Activated B cell treated with CpG ODN at 0.5 μM for 24 hours (primary cell): ENCODE results near the gene ATP11A. TPM values are rescaled to one million over a fixed set of nuclear protein-coding genes. Genes with fewer than 3 reads are reported as not detected.

Source experiments
- ATAC-seq: fragments of 200-7000 bp; cut with Tn5 transposase; one replicate; pipeline ENCODE4 v1.10.0; 2021; ENCODE audit warnings: low read depth, mild to moderate bottlenecking, moderate library complexity
- CTCF ChIA-PET: fragments of 350-600 bp; sonication (Branson Sonifier 250); formaldehyde crosslinking; loops from one replicate; lab custom pipeline; 2021; ENCODE audit warnings: antibody characterized with exemption; lab: Charles Lee
- POLR2A ChIA-PET: fragments of 350-600 bp; sonication (Branson Sonifier 250); formaldehyde crosslinking; loops from one replicate; lab custom pipeline; 2021; ENCODE audit warnings: antibody characterized with exemption; lab: Charles Lee
- DNase-seq: peaks from one replicate; pipeline ENCODE4 v3.0.0; 2022
- H3K27ac Mint-ChIP-seq: one replicate; pipeline ENCODE4 v1.8.0; 2020; ENCODE audit warnings: mixed read lengths
- H3K27me3 Mint-ChIP-seq: one replicate; pipeline ENCODE4 v1.8.0; 2021; ENCODE audit warnings: mixed read lengths
- H3K36me3 Mint-ChIP-seq: one replicate; pipeline ENCODE4 v1.8.0; 2021; ENCODE audit warnings: low read depth, mixed read lengths
- H3K4me1 Mint-ChIP-seq: one replicate; pipeline ENCODE4 v1.8.0; 2021; ENCODE audit warnings: mixed read lengths
- H3K4me3 Mint-ChIP-seq: one replicate; pipeline ENCODE4 v1.8.0; 2020; ENCODE audit warnings: mild to moderate bottlenecking, mixed read lengths
- H3K9me3 Mint-ChIP-seq: one replicate; pipeline ENCODE4 v1.8.0; 2020; ENCODE audit warnings: mixed read lengths
- intact Hi-C: fragments of 100-400 bp; cut with micrococcal nuclease; formaldehyde crosslinking; loops from one replicate; pipeline ENCODE4 v1.15.1; 2024
- total RNA-seq: library from RNA; stranded (reverse); gene quantifications from 2 replicates; pipeline ENCODE4 v1.2.3, GENCODE V29; 2022
- TF ChIP-seq, protein P1 (sequence below): fragments of 200-600 bp; IDR thresholded peaks from one replicate; pipeline ENCODE4 v1.8.0; 2022; ENCODE audit warnings: antibody characterized with exemption, mild to moderate bottlenecking

Gene ATP11A
- total RNA-seq, 1 donor from 2014 or later = 49.6 TPM

DNA sequence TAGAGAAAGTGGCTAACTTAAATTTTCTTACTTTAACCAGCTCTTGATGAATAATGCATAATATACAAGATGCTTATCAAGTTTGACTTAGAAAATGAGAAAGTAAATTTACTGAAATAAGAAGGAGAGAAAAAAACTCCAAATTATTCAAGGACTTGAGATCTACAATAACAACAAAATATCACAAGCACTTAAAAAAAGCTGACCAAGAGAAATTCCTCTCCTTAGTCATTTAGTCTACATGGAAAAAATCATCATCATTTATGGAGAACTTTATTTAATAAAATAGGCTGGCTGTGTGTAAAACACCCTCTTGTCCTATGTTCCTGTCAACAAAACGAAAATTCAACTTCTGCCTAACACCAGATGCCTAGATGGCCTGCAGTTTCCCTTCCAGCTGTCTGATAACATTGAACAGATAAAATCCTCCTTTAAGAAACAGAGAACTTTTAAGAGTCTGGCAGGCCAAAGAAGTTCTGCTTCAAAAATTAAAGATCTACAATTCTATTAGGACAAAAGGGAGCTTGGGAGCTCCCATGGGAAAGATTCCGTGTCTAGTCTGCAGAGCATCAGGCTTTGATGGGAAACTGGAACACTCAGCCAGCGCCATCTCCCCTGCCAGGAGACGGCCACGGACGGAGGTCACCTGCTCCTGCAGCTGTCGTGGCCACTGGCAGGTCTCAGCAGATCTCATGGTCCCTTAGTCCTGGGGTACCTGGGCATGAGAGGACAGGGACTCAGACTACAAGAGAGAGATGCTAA lies 37.9 kb upstream of the ATP11A start:
- no peak overlapping the region for H3K4me3 Mint-ChIP-seq
- H3K27me3 Mint-ChIP-seq = peaks cover 2% of the 10 kb centered on the region
- H3K9me3 Mint-ChIP-seq = no peaks in the 10 kb centered on the region
- H3K36me3 Mint-ChIP-seq = no peaks in the 10 kb centered on the region
- POLR2A ChIA-PET = no interaction called here
- CTCF ChIA-PET = interaction anchor here (0.7 to 0.8 kb wide), 2 partner anchors 11 to 13 kb away, joined by 3 read pairs; no protein-coding TSS in a partner anchor
- no peak overlapping the region for H3K27ac Mint-ChIP-seq
- DNase-seq (no peak), ATAC-seq (no peak)
- TF ChIP-seq, protein P1, sequence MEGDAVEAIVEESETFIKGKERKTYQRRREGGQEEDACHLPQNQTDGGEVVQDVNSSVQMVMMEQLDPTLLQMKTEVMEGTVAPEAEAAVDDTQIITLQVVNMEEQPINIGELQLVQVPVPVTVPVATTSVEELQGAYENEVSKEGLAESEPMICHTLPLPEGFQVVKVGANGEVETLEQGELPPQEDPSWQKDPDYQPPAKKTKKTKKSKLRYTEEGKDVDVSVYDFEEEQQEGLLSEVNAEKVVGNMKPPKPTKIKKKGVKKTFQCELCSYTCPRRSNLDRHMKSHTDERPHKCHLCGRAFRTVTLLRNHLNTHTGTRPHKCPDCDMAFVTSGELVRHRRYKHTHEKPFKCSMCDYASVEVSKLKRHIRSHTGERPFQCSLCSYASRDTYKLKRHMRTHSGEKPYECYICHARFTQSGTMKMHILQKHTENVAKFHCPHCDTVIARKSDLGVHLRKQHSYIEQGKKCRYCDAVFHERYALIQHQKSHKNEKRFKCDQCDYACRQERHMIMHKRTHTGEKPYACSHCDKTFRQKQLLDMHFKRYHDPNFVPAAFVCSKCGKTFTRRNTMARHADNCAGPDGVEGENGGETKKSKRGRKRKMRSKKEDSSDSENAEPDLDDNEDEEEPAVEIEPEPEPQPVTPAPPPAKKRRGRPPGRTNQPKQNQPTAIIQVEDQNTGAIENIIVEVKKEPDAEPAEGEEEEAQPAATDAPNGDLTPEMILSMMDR = no peak
- no peaks in the 10 kb centered on the region for H3K4me1 Mint-ChIP-seq
- intact Hi-C loops = no loop called here

DNA sequence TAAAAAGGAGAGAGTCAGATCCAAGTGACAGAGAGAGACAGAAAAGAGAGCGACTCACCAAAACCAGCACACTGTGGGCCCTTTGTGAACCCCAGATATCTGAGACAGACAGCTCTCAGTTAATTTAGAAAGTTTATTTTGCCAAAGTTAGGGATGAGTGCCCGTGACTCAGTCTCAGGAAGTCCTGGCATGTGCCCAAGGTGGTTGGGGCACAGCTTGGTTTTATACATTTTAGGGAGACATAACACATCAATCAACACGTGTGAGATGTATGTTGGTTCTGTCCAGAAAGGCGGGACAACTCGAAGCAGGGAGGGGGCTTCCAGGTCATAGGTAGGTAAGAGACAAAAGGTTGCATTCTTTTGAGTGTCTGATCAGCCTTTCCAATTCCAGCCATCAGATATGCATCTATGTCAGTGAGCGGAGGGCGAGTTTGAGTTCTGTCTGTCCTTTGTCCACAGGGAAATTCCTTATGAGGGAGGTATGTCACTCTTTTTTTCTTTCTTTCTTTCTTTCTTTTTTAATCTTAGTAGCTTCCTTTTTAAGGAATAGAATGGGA lies 37.2 kb upstream of the ATP11A start:
- H3K27me3 Mint-ChIP-seq = peaks cover 2% of the 10 kb centered on the region
- intact Hi-C loops = no loop called here
- POLR2A ChIA-PET = no interaction called here
- CTCF ChIA-PET = no interaction called here
- H3K36me3 Mint-ChIP-seq = no peaks in the 10 kb centered on the region
- ATAC-seq (no peak), DNase-seq (no peak)
- H3K4me1 Mint-ChIP-seq = no peaks in the 10 kb centered on the region
- TF ChIP-seq, protein P1 = no peak
- H3K27ac Mint-ChIP-seq = no peak overlapping the region
- no peak overlapping the region for H3K4me3 Mint-ChIP-seq
- H3K9me3 Mint-ChIP-seq = no peaks in the 10 kb centered on the region

DNA sequence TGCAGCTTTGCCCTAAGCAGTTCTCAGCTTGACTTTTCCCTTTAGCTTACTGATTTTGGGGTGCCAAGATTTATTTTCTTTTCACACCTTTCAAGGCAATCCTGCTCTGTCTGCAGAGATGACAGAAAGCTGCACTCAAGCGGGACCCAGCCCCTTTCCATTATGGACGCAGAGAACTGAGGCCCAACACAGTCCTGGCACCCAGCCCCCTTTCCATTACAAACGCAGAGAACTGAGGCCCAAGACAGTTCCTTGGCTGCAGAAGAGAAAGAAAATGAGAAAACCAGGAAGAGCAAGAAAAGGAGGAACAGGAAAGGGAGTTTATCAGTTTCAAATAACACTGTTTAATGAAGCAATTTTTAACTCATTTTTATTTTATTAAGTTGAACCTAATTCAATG lies 36.8 kb upstream of the ATP11A start:
- peaks cover 2% of the 10 kb centered on the region for H3K27me3 Mint-ChIP-seq
- no peaks in the 10 kb centered on the region for H3K4me1 Mint-ChIP-seq
- ChIA-PET POLR2A (no interaction called here), CTCF (no interaction called here)
- TF ChIP-seq, protein P1 = no peak
- H3K9me3 Mint-ChIP-seq = no peaks in the 10 kb centered on the region
- no peaks in the 10 kb centered on the region for H3K36me3 Mint-ChIP-seq
- no peak for DNase-seq
- intact Hi-C loops = no loop called here
- no peak for ATAC-seq
- no peak overlapping the region for H3K4me3 Mint-ChIP-seq
- H3K27ac Mint-ChIP-seq = no peak overlapping the region

DNA sequence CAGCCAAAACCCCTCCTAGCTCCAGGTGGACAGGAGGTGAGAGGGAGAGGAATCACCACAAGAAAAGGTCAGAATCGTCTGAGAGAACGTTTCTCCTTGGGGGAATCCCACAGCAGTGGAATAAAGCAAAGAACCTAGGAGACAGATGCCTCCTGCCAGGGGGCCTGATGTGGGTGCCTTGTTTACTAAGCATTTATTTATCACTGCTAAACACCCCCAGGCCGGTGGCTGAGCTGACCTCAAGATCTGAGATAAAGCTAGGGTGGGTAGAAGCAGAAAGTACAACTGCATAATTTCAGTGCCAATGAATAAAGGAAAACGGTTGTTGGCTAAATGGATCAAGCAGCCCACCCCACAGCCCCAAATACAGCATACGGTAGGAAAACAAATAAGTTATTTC lies 33.9 kb upstream of the ATP11A start:
- ChIA-PET POLR2A (no interaction called here), CTCF (no interaction called here)
- H3K9me3 Mint-ChIP-seq = no peaks in the 10 kb centered on the region
- DNase-seq (no peak), ATAC-seq (no peak)
- H3K36me3 Mint-ChIP-seq = no peaks in the 10 kb centered on the region
- no peaks in the 10 kb centered on the region for H3K4me1 Mint-ChIP-seq
- no peak overlapping the region for H3K4me3 Mint-ChIP-seq
- H3K27me3 Mint-ChIP-seq = peaks cover 2% of the 10 kb centered on the region
- H3K27ac Mint-ChIP-seq = no peak overlapping the region
- TF ChIP-seq, protein P1 = no peak
- intact Hi-C loops = no loop called here

DNA sequence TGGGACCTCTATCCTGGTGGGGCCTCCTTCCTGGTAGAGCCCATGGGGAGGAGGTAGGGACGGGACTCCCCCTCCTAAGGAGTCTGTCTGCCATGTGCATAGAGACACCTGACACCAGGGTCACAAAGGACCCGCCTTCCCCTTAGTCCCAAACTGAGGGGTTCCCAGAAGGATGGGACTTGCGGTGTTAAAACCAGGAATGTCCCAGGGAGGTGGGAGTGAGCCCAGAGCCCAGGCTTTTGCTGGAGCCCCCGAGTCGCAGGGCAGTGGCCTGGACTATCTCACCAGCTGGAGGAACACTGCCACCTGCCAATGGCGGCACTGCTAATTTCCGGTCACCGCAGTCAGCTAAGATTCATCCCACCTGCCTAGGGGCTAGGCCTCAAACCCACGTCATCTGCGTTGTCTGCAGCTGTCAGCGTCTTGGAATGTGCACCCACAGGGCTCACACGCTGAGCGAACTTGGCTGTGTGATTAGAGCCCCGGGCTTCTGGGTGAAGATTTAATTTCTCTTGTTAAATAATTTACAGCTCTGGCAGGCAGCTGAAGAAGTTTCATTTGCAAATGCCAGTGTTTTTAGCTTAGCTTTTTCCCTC lies 31.9 kb upstream of the ATP11A start:
- CTCF ChIA-PET = no interaction called here
- POLR2A ChIA-PET = no interaction called here
- intact Hi-C loops = no loop called here
- H3K27ac Mint-ChIP-seq = no peak overlapping the region
- H3K4me3 Mint-ChIP-seq = no peak overlapping the region
- peaks cover 6% of the 10 kb centered on the region for H3K27me3 Mint-ChIP-seq
- H3K36me3 Mint-ChIP-seq = no peaks in the 10 kb centered on the region
- H3K4me1 Mint-ChIP-seq = no peaks in the 10 kb centered on the region
- peaks cover 2% of the 10 kb centered on the region for H3K9me3 Mint-ChIP-seq
- ATAC-seq = no peak
- TF ChIP-seq, protein P1 = no peak
- DNase-seq = no peak
